ENCODE data around the gene URI1.

Gene URI1

GRCh38 chr19:30060531-30061222, 118.6 kb downstream of the URI1 start:
- no peak for DNase-seq

DNA sequence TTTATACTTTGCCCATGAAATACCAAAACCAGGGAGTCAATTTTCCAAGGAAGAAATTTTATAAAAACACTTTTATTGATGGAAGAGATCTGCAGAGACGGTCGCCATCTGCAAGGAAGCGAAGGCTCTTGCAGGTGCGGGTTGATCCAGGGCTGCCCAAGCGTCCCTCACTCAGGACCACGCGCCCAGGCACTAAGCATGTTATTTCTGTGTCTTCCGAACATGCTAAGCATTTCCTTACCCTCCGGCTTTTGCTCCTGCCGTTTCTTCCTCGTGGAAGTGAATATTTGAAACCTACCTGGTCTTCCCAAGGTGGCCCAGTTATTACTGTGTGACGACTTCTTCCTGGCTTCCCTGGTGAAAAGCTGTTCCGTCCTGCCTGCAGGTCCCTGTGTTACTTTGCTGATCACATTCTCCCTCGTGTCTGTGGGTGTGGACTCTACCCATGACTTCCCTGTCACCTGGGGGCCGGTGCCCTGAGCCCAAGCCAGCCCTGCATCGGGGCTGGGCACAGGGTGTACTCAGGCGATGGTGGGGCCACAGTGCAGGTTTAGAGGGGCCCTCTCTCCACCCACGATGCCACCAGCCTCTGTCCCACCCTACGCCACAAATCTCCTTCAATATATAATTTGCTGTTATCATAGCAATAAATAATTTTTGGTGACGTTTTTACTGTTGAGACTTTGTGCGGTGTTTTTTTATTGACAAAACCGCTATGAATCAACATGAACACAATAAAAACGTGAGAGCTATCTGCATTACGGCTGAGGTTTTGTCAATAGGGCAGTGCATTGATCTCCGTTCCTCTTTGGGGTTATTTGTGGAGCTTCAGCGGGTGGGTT, 119.4 kb downstream of the URI1 start:
- DNase-seq = no peak

DNA sequence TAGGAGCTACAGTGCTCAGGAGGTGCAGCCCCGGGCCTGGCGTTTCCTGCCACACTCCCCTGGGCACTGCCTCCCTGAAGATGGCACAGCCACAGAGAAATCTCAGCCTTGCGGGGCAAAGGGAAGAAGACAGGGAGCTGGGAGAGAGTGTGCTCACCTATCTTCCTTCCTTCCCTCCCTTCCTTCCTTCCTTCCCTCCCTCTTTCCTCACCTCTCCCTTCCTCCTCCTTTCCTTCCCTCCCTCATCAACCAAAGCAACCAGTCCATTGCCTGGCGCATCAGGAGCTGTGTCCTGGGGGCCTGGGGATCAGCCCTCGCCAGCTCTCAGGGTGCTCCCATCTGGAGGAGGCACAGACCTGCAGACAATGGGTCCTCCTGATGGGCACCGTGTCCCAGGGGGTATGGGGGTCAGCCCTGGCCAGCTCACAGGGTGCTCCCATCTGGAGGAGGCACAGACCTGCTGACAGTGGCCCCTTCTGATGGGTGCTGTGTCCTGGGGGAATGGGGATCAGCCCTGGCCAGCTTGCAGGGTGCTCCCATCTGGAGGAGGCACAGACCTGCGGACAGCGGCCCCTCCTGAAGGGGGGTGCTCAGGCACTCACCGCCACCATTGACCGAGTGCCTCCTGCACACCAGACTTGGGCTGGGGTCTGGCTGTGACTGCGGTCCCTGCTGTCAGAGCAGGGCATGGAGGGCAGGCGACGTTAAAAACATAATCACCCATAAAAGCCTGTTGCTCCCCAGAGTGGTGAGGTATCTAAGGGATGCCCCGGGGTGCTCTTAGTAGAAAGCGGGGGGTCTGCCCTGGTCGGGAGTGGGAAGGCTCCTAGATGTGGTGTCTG, 120.2 kb downstream of the URI1 start:
- DNase-seq = no peak

GRCh38 chr19:30062907-30063649, 121.0 kb downstream of the URI1 start:
- DNase-seq = no peak

DNA sequence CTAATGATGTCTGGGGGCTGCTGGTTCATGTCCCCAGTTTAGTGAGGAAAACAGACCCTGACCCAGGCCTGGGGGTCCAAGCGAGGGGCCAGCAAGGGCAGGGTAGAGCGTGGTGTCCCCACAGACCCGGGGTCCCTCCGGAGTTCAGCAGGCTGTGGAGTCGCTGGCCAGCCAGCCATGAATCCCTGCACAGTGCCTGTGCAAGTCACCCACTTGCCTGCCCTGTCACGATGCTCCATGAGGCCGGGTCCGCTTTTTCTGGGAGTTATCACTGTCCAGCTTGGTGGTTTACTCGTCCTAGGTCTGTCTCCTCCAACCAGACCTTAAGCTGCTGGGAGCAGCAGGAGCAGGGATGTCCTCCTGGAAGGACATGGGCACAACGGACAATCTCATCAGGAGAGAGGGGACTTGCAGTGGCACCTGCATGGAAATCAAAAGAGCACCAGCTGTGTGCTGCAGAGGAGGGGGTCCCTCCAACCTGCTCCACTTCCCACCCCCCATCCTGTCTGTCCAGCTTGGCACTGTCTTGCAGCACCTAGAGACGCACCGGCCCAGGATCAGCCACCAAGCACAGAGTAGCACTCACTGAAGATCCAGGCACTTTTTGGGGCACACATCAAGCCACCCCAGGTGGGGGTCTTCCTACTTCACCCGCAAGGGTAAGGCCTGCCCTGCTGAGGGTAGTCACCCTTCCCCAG, 121.8 kb downstream of the URI1 start:
- DNase-seq = no peak

- DNase-seq = no peak
Observed at GRCh38 chr19:30064348-30064699, 122.3 kb downstream of the URI1 start.

DNA sequence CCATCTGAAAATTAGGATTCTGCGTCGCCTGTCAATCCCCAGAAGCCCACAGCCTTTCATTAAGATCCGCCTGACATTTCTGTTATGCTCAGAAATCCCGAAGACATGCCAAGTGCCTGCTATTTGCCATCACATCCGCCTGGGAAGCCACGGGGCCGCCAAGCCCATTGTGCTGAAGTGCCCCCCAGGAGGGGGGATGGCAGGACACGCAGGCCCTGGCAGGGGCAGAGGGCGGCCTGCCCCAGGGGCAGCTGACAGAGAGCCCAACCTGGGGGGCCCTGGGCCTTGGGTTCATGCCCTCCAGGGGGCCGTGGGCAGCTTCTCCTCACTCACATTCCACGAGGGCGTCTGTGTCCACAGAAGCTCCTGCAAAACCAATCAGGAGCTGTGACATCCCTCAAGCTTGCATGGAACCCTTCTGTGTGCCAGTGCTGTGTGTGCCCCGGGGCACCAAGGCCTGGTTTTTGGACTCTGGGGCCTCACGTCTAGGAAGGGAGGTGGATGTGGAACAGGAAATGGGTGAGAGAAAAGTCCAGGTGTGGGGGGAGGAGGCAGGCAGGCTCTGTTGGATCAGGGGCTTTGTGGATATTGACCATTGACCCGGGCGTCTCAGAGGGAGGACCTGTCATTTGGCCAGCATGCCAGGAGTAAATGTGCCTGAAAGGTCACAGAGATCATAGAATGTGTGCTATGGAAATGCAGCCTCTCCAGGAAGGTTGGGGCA, 122.9 kb downstream of the URI1 start:
- DNase-seq = no peak

GRCh38 chr19:30065680-30066606, 123.9 kb downstream of the URI1 start:
- DNase-seq = no peak

Data from CD4-positive, alpha-beta T cell treated with Interferon gamma for 1 hour (primary cell).